SK-N-MC (cell line): Measurements from ENCODE around the gene FAM13A.

Experiments used
- DNase-seq: peaks from one replicate; pipeline ENCODE4 v3.0.0-alpha.2; 2011; ENCODE audit warnings: low read depth, low spot score
- H3K27ac ChIP-seq: fragments of 200-600 bp; sonication (generic); 2 replicates; pipeline ENCODE4 v1.5.1; 2016; ENCODE audit warnings: mixed run types
- H3K36me3 ChIP-seq: fragments of 200-600 bp; sonication (generic); 2 replicates; pipeline ENCODE4 v1.6.1; 2017; ENCODE audit warnings: antibody characterized with exemption, low read length, mixed read lengths; ENCODE audit not compliant: insufficient read depth
- H3K4me3 ChIP-seq: fragments of 200-600 bp; sonication (generic); 2 replicates; pipeline ENCODE4 v1.5.1; 2016
- H3K9ac ChIP-seq: fragments of 200-600 bp; sonication (generic); 2 replicates; pipeline ENCODE4 v1.8.0; 2017; ENCODE audit warnings: mixed run types, mixed read lengths; ENCODE audit not compliant: insufficient read length
- H3K9me3 ChIP-seq: fragments of 200-600 bp; sonication (generic); 2 replicates; pipeline ENCODE4 v1.6.1; 2017; ENCODE audit warnings: low read depth, mild to moderate bottlenecking, antibody characterized with exemption, low read length, moderate library complexity, mixed read lengths
- EZH2 ChIP-seq: fragments of 200-600 bp; sonication (generic); IDR thresholded peaks from one replicate; pipeline ENCODE4 v1.6.1; 2017; ENCODE audit warnings: antibody characterized with exemption
- FOXP2 ChIP-seq: optimal IDR thresholded peaks from 2 replicates; pipeline ENCODE3; 2011; ENCODE audit warnings: mild to moderate bottlenecking, moderate library complexity; ENCODE audit not compliant: insufficient read depth; ENCODE audit errors: extremely low read length, control extremely low read depth
- POLR2AphosphoS5 ChIP-seq: IDR thresholded peaks from 2 replicates; pipeline ENCODE4 v1.6.1; 2012; ENCODE audit warnings: mild to moderate bottlenecking, low read depth, low read length, borderline replicate concordance

The FAM13A gene

DNA sequence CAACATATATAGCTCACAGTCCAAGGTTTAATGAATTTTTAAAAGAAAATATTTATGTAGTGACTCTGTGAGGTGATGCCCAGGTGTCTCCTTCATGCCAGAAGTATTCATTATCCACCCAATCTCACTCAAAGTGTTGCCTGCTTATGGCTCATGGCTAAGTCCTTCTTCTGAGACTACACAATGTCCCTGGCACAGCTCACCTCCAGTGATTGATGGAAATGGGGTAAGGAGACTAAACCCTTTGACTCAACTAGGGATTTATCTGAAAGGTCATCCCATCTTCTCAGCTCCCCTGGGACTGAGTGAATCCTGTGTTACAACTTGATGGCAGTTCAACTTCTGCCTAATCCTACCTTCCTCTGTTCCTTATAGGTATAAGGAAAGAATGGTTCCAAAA, 74.2 kb downstream of the FAM13A start:
- Histone ChIP-seq H3K27ac (no peak overlapping the region), H3K36me3 (no peaks in the 10 kb centered on the region), H3K9ac (no peak overlapping the region), H3K4me3 (no peak overlapping the region), H3K9me3 (no peaks in the 10 kb centered on the region)
- TF ChIP-seq EZH2 (no peak), FOXP2 (no peak), POLR2AphosphoS5 (no peak)
- no peak for DNase-seq

GRCh38 chr4:88981993-88982392, 75.0 kb downstream of the FAM13A start:
- H3K9ac ChIP-seq = no peak overlapping the region
- no peaks in the 10 kb centered on the region for H3K36me3 ChIP-seq
- H3K9me3 ChIP-seq = no peaks in the 10 kb centered on the region
- no peak overlapping the region for H3K27ac ChIP-seq
- TF ChIP-seq POLR2AphosphoS5 = no peak
- no peak for TF ChIP-seq EZH2
- TF ChIP-seq FOXP2 = no peak
- no peak overlapping the region for H3K4me3 ChIP-seq
- DNase-seq = no peak

DNA sequence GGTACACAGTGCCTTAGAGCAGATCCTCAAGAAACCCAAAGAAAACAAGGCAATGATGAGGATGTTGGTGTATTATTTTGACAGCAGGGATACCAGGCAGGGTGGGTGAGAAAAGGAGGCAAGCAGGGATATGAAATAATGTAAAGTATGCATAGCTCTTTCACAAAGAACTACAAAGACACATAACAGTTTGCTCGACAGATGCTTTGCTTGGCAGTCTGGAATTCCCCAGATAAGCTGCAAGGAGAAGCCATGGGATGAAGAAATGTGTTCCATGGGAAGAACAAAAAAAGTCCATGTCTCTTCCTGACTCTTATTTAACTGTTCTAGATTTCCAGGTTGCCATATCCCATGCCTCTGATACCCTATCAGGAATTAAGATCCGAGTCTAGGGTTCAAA, 75.4 kb downstream of the FAM13A start:
- no peak overlapping the region for H3K4me3 ChIP-seq
- no peaks in the 10 kb centered on the region for H3K36me3 ChIP-seq
- no peak overlapping the region for H3K9ac ChIP-seq
- TF ChIP-seq FOXP2 = no peak
- no peak for TF ChIP-seq POLR2AphosphoS5
- no peak for TF ChIP-seq EZH2
- H3K9me3 ChIP-seq = no peaks in the 10 kb centered on the region
- no peak overlapping the region for H3K27ac ChIP-seq
- DNase-seq = no peak

- no peak overlapping the region for H3K27ac ChIP-seq
- H3K9ac ChIP-seq = no peak overlapping the region
- DNase-seq = no peak
- TF ChIP-seq EZH2 (no peak), POLR2AphosphoS5 (no peak), FOXP2 (no peak)
- H3K36me3 ChIP-seq = 0 out of 2 replicates have a peak, but pooled peaks cover 3% of the 10 kb centered on the region
- no peaks in the 10 kb centered on the region for H3K9me3 ChIP-seq
- H3K4me3 ChIP-seq = no peak overlapping the region
Measured at GRCh38 chr4:88979276-88979675, 77.7 kb downstream of the FAM13A start.

DNA sequence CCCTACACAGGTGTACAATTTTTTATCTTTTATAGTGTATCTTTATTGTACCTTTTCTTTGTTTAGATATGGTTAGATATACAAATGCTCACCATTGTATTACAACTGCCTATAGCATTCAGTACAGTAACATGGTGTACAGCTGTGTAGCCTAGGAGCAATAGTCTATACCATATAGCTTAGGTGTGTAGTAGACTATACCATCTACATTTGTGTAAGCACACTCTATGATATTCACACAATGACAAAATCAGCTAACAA, 80.3 kb downstream of the FAM13A start:
- DNase-seq = no peak

DNA sequence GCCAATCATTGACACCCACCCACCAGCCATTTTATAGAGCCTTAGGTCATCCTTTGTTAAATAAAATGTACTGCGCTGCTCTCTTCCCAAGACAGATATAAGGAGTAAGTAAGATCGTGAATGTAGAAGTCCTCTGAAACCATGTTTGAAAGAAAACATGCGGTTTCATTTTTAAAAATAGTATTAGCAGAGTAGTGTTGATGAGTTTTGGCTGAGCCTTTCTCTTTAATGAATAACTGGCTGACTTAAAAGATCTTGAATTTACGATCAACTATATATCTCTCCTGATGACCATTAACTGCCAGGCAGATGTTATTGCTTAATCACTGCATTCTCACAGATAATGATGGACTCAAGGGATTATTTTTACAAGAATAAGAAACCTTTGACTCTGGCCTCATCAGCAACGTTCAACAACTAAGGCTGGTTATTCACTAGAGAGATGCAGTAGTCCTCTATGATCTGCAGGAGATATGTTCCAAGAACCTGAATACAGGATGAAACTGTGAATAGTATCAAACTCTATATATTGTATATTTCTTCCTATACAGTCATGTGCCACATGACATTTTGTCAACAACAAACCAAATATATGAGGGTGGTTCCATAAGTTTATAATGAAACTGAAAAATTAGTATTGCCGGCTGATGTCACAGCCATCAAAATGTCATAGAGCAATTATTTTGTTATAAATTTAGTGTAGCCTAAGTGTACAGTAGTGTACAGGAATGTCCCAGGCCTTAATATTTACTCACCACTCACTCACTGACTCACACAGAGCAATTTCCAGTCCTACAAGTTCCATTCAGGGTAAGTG, 80.8 kb downstream of the FAM13A start:
- 0 out of 2 replicates have a peak, but pooled peaks cover 3% of the 10 kb centered on the region for H3K36me3 ChIP-seq
- H3K9me3 ChIP-seq = no peaks in the 10 kb centered on the region
- H3K9ac ChIP-seq = no peak overlapping the region
- TF ChIP-seq EZH2 (no peak), FOXP2 (no peak), POLR2AphosphoS5 (no peak)
- no peak overlapping the region for H3K4me3 ChIP-seq
- DNase-seq = no peak
- no peak overlapping the region for H3K27ac ChIP-seq

More for the DNA sequence above, 80.3 kb downstream of the FAM13A start:
- TF ChIP-seq POLR2AphosphoS5 (no peak), FOXP2 (no peak), EZH2 (no peak)
- Histone ChIP-seq H3K9ac (no peak overlapping the region), H3K36me3 (0 out of 2 replicates have a peak, but pooled peaks cover 3% of the 10 kb centered on the region), H3K9me3 (no peaks in the 10 kb centered on the region), H3K27ac (no peak overlapping the region), H3K4me3 (no peak overlapping the region)

- H3K9ac ChIP-seq = no peak overlapping the region
- H3K4me3 ChIP-seq = no peak overlapping the region
- no peak for DNase-seq
- no peaks in the 10 kb centered on the region for H3K9me3 ChIP-seq
- H3K27ac ChIP-seq = no peak overlapping the region
- no peak for TF ChIP-seq FOXP2
- TF ChIP-seq EZH2 = no peak
- TF ChIP-seq POLR2AphosphoS5 = no peak
- H3K36me3 ChIP-seq = 0 out of 2 replicates have a peak, but pooled peaks cover 3% of the 10 kb centered on the region
Measured at GRCh38 chr4:88971536-88971935, 85.4 kb downstream of the FAM13A start.

GRCh38 chr4:88969746-88970145, 87.2 kb downstream of the FAM13A start:
- no peak overlapping the region for H3K9ac ChIP-seq
- H3K36me3 ChIP-seq = no peaks in the 10 kb centered on the region
- H3K4me3 ChIP-seq = no peak overlapping the region
- no peak for DNase-seq
- no peaks in the 10 kb centered on the region for H3K9me3 ChIP-seq
- TF ChIP-seq EZH2 (no peak), FOXP2 (no peak), POLR2AphosphoS5 (no peak)
- no peak overlapping the region for H3K27ac ChIP-seq

- Histone ChIP-seq H3K27ac (no peak overlapping the region), H3K9ac (no peak overlapping the region), H3K4me3 (no peak overlapping the region), H3K36me3 (no peaks in the 10 kb centered on the region), H3K9me3 (no peaks in the 10 kb centered on the region)
- no peak for TF ChIP-seq FOXP2
- TF ChIP-seq EZH2 = no peak
- no peak for TF ChIP-seq POLR2AphosphoS5
- DNase-seq = no peak
Measured at GRCh38 chr4:88969271-88969670, 87.7 kb downstream of the FAM13A start.
